GM19395 (cell line): ENCODE measurements around the gene SLC39A11.
"Not testable (repeated sequence)": the region's sequence is repeated elsewhere in the genome, so short reads cannot be mapped to it uniquely, and the experiment has no call there.

ENCODE experiments used
- ATAC-seq: cut with Tn5 transposase; IDR thresholded peaks from one replicate; pipeline ENCODE4 v1.9.1; 2021; ENCODE audit warnings: mild to moderate bottlenecking, moderate library complexity; ENCODE audit not compliant: unreplicated experiment

The SLC39A11 gene, protein sequence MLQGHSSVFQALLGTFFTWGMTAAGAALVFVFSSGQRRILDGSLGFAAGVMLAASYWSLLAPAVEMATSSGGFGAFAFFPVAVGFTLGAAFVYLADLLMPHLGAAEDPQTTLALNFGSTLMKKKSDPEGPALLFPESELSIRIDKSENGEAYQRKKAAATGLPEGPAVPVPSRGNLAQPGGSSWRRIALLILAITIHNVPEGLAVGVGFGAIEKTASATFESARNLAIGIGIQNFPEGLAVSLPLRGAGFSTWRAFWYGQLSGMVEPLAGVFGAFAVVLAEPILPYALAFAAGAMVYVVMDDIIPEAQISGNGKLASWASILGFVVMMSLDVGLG

DNA sequence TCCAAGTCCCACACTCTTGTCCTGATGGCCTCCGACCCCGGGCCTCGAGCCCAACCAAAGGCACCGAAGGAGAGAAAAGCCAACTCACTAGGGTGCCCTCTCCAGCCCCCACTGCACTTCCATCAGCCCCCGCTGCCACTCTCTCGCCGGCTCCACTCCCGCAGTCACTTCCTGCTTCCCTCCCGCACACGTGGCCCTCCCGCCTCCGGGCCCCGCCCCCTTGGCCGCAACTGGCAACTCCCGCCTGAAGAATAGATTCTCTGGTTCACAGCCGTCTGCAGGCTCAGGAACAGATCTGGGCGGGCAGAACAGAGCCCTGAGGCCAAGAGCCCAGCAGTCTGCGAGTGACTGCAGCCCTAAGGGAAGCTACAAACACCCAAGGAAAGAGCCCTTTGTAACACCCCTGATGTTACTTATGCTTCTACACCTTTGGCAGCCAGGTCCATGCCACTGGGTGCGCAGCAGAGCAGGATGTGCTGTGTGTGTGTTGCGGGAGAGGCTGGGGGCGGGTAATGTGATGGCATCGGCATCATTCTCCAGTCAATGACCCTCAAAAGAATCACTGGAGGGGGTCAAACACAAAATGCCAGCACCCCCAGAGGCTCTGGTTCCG is at the start of gene SLC39A11:
Gene SLC39A11, minus strand, starts transcription at position 166 of the 613 bp plus-strand sequence. CDS start 3,924 bp downstream, outside the sequence.
- ATAC-seq = peak; percentile 97

DNA sequence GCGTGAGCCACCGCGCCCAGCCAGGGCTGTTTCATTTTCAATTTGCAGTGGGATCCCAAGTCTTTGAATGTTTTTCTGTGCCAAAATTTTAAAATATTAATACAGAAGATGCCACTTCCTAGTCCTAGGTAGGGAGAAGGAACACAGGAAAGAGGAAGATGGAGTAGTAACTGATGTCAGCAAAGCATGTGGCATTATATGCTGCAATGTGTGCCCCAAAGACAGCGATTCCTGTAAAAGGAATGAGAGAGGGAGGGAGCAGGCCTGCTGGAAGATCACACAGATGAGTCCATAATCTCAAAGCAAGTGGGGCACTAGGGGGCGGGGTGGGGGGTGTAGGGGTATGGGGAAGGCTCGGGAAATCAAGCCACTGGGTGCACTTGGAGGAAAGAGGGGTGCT is 48.9 kb upstream of the SLC39A11 start:
- ATAC-seq = no peak

DNA sequence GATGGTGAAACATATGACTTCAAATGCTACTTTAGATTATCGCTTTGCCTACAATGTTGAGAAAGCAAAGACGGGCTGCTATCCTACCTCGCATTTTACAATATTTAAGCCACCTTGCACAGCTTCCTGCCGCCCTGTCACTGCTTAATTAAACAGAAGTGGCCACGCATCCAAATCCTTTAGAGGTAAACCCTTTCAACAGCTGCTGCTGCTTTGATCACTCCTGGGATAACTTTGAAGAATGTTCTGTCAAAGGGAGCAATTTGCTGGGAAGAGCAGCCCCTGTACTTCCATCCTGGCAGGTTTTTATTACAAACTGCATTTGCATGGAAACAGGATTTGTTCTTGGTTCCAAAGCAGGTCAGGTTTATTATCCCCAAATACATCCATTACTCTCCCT is 48.1 kb upstream of the SLC39A11 start:
- no peak for ATAC-seq

DNA sequence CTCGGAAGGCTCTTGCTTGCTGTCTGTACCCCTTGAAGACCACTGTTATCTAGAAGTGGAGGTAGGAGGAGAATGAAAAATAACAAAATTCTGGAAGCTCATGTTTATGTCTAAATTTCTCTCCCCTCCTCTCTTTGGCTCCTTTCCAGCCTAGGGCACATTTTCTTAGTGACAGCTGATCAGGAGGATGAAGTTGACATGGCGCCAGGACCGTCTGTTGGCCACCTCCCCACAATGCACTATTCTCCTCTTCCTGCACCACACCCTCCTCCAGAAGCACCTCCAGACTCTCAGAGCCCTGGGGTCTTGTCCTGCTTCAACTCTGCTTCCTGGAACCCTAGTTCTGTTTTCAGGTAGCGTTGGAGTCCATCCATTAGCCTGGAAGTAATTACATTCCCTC is 46.8 kb upstream of the SLC39A11 start:
- ATAC-seq = no peak

DNA sequence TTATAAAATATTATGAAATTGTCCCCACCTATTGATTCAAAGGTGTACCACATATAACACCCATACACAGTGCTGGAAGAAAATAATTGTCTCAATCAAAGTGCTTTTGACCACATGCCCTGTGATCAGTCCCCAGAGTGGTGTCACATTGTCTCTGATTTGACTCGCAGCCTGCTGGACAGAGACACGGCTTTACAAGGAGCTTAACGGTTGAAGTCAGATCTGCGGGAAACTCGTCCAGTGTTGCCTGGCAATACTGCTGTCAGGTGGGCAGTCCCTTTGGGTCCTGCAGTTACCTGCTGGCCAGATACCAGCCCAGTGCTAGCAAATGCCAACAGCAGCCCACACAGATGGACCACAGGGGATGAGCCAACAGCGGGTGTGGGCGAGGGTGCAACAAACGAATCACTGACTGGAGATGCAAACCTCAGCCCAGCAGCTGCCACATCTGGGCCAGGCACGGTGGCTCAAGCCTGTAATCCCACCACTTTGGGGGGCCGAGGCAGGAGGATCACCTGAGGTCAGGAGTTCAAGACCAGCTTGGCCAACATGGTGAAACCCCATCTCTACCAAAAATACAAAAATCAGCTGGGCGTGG is 46.2 kb upstream of the SLC39A11 start:
- no peak for ATAC-seq

DNA sequence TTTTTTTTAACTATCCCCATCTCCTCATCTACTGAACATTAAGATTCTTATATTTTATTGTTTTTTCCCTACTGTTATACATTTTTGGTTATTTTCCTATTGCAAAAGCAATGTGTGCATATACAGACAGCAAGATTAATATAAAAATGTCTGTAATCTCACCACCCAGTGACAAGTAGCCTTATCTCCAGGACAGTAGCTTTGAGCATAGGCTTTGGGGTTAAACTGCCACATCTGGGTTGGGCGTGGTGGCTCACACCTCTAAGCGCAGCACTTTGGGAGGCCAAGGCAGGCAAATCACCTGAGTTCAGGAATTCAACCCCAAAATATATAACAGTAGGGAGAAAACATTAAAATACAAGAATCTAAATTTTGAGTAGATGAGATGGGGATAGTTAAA is 44.9 kb upstream of the SLC39A11 start:
- ATAC-seq = no peak

DNA sequence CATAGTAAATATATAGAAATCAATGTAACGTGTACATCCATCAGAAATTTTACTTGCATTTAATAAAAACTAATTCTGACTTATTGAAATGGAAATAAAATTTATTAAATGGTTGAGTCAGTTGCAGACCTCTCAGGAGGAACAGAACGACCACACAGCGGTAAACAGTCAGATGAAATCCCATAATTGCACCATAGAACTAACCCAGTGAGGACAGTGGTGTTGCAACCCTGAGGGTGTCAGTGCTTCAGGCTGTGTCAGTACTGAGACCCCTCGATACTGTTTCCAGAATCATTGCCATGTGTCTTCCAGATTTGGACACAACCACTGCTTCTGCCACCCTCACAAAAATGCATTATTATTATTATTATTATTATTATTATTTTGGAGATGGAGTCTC is 43.3 kb upstream of the SLC39A11 start:
- ATAC-seq = no peak

DNA sequence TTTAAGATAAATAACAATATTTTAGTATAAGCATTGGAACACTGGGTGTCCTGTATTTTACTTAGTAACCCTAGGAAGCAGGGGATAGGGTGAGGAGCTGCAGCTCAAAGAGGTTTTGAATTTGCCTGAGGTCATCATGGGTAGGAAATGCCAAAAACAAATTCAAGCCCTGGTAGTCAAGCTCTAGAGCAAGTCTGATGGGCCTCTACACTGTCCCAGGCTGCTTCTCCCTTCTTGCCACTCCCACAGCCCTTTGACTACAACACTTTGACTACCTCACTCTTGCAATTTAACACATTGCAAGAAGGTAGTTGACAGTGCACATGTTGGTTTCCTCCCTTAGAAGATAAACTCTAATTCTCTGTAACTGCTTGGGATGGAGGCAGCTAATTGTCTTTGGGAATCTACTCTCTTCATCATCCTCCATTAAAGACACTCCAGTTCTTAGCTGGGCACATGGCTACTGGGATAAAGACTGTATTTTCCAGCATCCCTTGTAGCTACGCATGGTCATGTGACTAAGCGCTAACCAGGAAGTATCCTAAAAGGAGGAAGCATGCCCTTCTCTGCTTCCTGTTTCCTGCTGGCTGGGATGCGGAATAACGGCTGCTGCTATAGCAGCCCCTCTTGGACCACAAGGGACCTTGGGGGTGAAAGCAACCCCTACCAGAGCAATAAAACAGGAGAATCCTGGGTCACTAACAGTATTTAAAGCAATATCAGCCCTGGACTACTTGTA is 41.6 kb upstream of the SLC39A11 start:
- ATAC-seq = no peak

DNA sequence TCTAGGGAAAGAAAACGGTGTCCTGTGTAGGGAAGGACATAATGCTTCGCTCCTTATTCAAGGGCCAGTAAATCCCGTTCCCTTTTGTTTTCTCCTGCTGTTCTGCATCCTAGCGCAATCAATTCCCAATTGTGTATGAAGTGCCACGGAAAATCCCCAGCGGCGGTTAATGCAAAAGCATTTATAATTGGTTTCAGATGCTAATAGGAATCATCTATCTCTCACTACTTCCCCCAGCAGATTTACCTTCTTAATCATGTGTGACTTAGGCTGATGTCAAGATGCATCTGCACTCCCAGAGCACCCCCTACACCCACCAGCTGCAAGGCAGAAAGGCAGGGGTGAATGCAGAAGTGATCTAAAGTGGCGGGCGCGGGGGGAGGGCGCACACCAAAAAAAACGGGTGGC is 39.6 kb upstream of the SLC39A11 start:
- ATAC-seq = no peak

DNA sequence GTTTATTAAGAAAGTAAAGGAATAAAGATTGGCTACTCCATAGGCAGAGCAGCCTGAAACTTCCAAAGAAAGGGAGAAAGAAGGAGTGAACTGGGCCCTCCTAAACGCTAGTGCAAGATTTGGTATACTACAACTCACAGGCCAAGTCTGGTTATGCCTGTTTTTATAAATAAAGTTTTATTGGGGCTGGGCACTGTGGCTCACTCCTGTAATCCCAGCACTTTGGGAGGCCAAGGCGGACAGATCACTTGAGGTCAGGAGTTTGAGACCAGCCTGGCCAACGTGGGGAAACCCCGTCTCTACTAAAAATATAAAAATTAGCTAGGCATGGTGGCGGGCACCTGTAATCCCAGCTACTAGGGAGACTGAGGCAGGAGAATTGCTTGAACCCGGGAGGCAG is 39.0 kb upstream of the SLC39A11 start:
- ATAC-seq = not testable (repeated sequence)

DNA sequence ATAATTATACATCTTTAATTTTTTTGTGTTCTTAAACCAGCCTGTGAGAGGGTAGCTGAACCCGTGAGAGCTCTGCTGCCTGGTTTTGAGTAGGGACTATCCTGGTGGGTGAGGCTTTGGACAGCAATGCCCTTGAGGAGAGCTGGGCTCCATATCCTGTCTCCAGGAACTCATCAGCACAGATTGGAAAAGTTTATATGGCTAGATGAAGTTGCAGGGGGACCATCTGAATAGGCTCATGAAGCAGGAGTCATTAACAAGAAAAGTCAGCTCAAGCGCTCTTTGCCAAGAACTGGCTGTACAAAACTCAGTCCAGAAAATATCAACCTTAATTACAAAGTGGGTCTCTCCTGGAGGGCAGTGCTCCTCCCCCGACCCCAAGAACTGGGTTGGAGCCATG is 38.5 kb upstream of the SLC39A11 start:
- ATAC-seq = no peak

DNA sequence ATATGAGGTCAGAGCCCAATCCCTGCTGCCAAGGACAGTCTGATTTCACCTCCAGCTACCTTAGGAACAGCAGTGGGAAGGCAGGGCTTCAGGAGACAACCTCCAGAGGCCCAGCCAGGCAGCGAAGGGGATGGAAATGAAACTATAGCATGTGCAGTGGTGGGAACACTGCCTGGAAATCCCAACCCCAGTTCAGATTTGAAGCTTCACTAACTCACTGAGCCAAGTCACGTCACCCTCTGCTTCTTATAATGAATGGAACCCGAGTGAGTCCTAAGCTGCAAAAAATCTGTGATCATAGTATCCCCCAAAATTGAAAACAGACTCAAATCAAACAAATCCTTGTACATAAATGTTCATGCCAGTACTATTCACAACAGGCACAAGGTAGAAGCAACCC is 36.0 kb upstream of the SLC39A11 start:
- ATAC-seq = no peak

DNA sequence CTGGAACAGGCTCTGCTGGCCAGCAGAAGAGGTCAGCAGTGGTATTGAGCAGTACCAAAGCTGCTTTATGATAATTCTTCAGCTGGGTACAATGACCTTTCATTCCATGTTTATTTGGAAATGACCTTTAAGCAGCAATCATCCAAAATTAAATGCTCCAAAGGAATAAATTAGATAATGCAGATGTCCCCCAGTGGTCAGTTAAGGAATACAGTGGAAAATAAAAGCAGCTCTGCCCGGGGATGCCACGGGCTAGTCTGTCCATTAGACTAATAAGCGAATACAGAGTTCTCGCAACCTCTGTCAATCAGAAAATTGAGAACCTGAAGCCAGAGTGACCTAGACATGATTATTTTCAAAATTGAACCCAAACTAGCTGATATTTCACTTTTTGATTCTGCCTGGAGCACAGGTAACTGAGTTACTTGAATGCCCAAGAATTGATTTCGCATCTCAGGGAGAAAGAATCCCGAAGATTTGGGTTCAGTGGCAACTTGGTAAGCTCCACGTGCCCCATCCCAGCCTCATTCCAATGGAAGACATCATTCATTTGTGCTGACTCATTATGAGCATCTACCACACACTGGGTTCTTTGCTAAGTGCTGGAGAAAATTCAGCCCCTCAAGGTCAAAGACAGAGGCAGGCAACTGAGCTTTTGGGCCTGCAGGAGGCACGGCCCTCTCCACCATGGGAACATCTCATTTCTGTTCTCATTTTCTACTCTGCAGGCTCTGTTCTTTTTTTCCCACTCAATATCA is 34.4 kb upstream of the SLC39A11 start:
- ATAC-seq = no peak

DNA sequence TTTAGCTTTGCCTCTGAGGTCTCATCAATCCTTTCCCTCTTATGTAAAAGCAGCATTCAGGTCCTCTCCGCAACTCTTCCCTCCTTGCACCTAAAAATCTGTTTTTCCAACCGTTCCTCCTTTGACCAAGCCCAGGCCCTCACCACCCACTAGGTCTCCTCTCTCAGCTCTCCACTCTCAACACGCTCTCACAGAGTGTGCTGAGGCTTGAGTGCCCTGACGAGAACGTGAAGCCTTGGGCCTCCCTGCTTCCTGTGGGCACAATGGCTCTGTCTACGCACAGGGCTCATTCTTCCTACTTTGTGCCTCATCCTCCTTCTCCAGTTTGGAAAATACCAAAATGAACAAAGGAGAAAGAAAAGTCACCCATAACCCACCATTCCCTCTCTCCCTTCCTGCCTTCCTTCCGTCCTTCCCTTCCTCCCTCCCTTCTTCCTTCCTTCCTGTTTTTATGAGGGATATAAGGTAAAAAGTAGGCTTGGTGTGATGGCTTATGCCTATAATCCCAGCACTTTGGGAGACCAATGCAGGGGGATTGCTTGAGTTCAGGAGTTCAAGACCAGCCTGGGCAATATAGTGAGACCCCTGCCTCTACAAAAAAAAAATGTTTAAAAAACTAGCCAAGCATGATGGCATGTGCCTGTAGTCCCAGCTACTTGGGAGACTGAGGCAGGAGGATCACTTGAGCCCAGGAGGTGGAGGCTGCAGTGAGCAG is 31.3 kb upstream of the SLC39A11 start:
- ATAC-seq = no peak

DNA sequence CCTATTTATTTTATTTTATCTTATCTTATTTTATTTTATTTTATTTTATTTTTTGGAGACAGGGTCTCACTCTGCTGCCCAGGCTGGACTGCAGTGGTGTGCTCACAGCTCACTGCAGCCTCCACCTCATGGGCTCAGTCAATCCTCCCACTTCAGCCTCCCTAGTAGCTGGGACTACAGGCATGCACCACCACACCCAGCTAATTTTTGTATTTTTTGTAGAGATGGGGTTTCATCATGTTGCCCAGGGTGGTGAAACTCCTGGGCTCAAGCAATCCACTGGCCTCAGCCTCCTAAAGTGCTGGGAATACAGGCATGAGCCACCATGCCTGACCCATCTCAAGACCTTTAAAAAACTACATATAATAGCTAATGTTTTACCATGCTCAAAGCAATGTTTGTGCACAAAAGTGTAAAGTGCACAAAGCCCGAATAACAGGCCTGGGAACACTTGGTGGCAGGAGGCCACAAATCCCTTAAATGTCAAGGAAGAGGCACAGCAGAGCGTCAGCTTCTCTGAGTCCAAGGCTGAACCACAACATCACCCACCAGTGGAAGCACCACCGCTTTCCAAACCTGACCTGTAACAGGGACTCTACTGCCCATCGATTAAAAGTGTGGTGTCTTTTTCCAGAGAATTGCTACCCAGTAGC is 30.6 kb upstream of the SLC39A11 start:
- ATAC-seq = no peak

DNA sequence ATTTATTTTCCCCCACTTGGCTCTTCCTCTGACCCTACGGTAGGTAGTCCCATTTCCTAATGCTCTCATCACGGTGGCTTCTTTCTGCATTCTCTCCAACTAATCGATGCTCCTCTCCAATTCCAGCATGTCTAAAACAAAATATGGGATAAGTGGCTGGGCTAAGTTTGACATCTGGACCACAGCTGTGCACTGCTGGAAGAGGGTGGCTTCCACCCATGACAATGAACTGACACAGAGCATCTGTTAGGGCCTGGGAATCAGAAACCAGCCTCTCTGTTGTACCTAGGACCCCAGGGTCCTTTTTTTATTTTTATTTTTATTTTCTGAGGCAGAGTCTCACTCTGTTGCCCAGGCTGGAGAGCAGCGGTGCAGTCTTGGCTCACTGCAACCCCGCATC is 29.0 kb upstream of the SLC39A11 start:
- ATAC-seq = no peak

DNA sequence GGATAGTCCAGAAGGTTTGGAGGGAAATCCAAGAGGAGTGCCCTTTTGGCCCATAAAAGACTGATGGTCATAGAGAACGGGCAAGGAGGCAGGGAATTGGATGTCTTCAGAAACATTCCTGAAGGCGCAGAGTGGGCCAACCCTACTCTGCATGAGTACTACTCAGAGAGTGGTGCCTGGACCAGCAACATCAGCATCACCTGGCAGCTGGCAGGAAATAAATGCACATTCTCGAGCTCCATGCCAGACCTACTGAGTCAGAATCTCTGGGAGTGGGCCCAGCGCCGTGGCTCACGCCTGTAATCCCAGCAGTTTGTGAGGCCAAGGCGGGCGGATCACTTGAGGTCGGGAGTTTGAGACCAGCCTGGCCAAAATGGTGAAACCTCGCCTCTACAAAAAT is 27.1 kb upstream of the SLC39A11 start:
- ATAC-seq = no peak

DNA sequence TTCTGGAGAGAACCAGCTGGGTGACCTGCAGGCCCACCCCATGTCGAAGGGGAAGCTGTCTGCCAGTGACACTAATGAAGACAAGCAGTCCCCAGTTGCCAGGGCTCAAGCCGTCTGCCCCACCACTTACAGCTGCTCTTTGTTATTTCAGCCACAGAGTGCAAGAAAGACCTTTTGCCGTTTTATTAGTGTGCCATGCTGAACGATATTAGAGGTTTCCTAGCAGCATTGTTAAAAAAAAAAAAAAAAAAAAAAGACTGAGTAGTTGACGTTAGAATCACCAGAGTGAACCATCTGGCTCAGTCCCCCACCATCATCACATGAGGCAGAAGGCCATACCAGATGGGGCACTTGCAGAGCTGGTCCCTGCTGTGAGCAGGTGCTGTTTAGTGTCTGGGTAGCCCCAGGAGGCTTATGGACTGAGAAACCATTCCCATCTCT is 26.5 kb upstream of the SLC39A11 start:
- ATAC-seq = no peak

DNA sequence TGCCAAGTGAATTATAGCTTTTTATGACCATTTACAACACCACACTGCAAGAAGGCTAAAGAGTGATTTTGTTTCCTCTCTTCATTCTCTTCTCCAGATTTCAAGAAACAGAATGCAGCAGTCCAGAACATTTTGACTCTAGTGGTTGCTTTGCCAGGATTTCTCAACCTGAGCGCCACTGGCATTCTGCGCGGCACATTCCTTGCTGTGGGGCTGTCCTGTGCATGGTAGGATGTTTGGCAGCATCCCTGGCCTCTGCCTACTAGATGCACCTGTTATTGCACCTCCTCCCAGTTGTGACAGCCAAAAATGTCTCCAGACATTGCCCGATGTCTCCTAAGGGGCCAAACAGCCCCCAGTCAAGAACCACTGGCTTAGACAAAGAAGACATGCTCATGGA is 25.7 kb upstream of the SLC39A11 start:
- ATAC-seq = no peak

DNA sequence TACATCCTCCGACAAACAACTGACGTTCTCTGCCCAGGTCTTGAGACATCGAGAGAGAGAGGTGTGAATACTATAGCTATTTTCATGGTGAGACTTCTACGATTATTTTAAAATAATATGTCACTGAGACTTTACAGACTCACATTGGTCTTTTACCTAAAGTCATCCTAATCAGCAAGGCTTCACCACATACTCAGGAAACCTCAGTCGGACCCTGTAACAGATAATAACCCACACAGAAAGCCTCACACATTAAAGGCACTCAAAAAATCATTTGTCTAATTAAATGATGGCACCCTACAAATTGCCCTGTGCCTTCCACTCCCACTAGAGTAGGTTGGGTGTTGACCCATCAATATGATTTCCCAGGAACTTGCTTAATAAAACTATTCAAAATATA is 19.8 kb upstream of the SLC39A11 start:
- ATAC-seq = no peak
